Nephron progenitor cell (in vitro differentiated cells): Measurements from ENCODE around the gene SARS2.
"Not testable (repeated sequence)": the region's sequence is repeated elsewhere in the genome, so short reads cannot be mapped to it uniquely, and the experiment has no call there.

ENCODE experiments used
- DNase-seq: peaks from one replicate; pipeline ENCODE4 v3.0.0; 2021
- H3K27ac Mint-ChIP-seq: 2 replicates; pipeline ENCODE4 v1.8.0; 2021; ENCODE audit warnings: mild to moderate bottlenecking, moderate library complexity, mixed read lengths
- H3K27me3 Mint-ChIP-seq: 2 replicates; pipeline ENCODE4 v1.8.0; 2021; ENCODE audit warnings: mild to moderate bottlenecking, low read depth, mixed read lengths; ENCODE audit not compliant: poor library complexity
- H3K36me3 Mint-ChIP-seq: 2 replicates; pipeline ENCODE4 v1.8.0; 2021; ENCODE audit warnings: low read depth, mixed read lengths
- H3K4me1 Mint-ChIP-seq: 2 replicates; pipeline ENCODE4 v1.8.0; 2021; ENCODE audit warnings: mixed read lengths
- H3K4me3 Mint-ChIP-seq: 2 replicates; pipeline ENCODE4 v1.8.0; 2021; ENCODE audit warnings: mild to moderate bottlenecking, moderate library complexity, mixed read lengths
- H3K9me3 Mint-ChIP-seq: 2 replicates; pipeline ENCODE4 v1.8.0; 2021; ENCODE audit warnings: mild to moderate bottlenecking, moderate library complexity, mixed read lengths
- TF ChIP-seq, protein P1 (sequence below): fragments of 200-600 bp; sonication (generic); IDR thresholded peaks from 2 replicates; pipeline ENCODE4 v1.5.0; 2021; ENCODE audit warnings: antibody characterized with exemption

Gene SARS2

DNA sequence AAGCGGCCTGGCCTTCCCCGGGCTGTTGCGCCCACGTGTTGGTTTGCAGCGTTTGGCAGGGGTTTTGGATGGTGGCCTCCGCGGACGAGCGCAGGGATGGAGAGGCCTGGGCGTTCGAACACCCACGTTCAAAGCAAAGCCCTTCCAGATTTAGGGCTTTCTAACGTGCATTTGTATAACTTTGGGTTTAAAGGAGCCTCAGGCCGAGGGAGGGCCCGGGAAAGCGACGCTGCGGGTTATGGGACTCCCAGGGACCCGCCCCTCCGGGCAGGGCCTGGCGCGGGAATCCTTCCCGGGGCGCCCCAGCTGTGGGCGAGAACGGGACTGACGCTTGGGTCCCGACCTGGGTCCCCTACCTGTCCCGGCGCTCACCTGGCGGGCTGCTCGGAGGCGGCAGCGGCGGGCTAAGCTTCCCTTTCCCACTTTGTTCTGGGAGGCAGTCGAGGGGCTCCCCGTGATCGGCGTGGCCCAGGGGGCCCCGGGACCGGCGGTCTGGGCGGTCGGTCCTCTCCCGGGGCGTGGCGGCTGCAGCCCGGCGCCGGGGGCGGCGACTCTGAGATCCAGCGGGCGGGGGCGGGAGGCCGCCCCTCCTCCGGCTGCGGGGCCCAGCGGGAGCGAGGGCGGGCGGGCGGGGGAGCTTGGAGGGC is 44.8 kb upstream of the SARS2 start, which contains the start of gene FBXO17:
FBXO17 (minus strand) TSS at position 529 of the 647 bp plus-strand sequence. CDS start 25,423 bp downstream, outside the sequence.
- Mint-ChIP-seq H3K9me3 (peaks cover 5% of the 10 kb centered on the region), H3K27me3 (no peaks in the 10 kb centered on the region), H3K4me3 (peak within 1 kb of the TSS; percentile 95), H3K27ac (peak within 1 kb of the TSS; percentile 96), H3K36me3 (peaks cover 19% of the 10 kb centered on the region), H3K4me1 (peaks cover 45% of the 10 kb centered on the region)
- TF ChIP-seq, protein P1, sequence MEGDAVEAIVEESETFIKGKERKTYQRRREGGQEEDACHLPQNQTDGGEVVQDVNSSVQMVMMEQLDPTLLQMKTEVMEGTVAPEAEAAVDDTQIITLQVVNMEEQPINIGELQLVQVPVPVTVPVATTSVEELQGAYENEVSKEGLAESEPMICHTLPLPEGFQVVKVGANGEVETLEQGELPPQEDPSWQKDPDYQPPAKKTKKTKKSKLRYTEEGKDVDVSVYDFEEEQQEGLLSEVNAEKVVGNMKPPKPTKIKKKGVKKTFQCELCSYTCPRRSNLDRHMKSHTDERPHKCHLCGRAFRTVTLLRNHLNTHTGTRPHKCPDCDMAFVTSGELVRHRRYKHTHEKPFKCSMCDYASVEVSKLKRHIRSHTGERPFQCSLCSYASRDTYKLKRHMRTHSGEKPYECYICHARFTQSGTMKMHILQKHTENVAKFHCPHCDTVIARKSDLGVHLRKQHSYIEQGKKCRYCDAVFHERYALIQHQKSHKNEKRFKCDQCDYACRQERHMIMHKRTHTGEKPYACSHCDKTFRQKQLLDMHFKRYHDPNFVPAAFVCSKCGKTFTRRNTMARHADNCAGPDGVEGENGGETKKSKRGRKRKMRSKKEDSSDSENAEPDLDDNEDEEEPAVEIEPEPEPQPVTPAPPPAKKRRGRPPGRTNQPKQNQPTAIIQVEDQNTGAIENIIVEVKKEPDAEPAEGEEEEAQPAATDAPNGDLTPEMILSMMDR, result no peak
- peak; percentile 74 for DNase-seq

- peaks cover 45% of the 10 kb centered on the region for H3K4me1 Mint-ChIP-seq
- peaks cover under 1% of the 10 kb centered on the region for H3K9me3 Mint-ChIP-seq
- H3K36me3 Mint-ChIP-seq, result peaks cover 20% of the 10 kb centered on the region
- TF ChIP-seq, protein P1, result no peak
- no peak for DNase-seq
- H3K27ac Mint-ChIP-seq, result peak overlapping the region; percentile 69
- peak overlapping the region; percentile 95 for H3K4me3 Mint-ChIP-seq
- no peaks in the 10 kb centered on the region for H3K27me3 Mint-ChIP-seq
Measured at GRCh38 chr19:38974624-38975213, 44.2 kb upstream of the SARS2 start.

DNA sequence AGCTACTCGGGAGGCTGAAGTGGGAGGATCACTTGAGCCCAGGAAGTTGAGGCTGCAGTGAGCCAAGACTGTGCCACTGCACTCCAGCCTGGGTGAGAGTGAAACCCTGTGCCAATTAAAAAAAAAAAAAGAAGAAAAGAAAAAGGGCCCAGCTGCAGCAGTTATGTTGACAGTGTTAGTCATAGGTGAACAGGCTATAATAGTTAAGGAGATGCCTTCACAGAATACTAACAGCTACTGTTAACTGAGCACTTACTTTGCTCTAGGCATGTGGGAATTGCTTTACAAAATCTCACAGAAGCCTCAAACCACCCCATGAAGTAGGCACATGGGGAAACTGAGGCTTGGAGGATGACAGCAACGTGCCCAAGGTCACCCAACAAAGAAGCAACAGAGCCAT is 41.1 kb upstream of the SARS2 start:
- no peak for DNase-seq
- Mint-ChIP-seq H3K4me1 (peaks cover 21% of the 10 kb centered on the region), H3K4me3 (no peak overlapping the region), H3K36me3 (peaks cover 28% of the 10 kb centered on the region), H3K27me3 (no peaks in the 10 kb centered on the region), H3K27ac (no peak overlapping the region), H3K9me3 (no peaks in the 10 kb centered on the region)
- TF ChIP-seq, protein P1, result no peak

DNA sequence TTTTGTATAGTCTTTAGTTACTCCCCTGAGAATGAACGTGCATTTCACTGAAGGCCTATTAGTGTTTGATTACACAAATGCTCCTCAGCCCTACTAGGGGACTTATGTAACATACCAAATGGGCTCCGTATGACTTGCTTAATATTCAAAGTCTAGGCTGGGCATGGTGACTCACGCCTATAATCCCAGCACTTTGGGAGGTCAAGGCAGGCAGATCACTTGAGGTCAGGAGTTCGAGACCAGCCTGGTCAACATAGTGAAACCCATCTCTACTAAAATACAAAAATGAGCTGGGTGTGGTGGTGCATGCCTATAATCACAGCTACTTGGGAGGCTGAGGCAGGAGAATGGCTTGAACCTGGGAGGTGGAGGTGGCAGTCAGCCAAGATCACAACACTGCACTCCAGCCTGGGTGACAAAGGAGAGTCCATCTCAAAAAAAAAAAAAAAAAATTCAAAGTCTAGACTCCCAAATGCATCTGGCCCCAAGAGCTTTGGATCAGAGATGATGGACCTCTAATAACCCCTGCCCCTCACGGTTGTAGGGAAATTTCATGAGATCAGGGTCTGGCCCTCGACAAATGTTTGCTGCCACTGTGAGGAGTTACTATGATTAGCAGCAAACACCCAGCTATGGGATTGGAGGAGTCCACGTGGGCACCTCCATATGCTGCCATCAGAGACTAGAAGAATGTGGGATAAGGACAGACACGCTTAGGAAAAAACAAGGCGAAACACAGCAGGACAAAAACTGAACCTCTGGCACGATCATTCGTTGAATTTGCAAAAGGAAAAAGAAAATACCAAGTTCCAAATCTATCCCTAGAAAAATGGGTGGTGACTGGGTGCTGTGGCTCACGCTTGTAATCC is 40.3 kb upstream of the SARS2 start:
- Mint-ChIP-seq H3K4me1 (peaks cover 13% of the 10 kb centered on the region), H3K27me3 (no peaks in the 10 kb centered on the region), H3K4me3 (no peak overlapping the region), H3K27ac (no peak overlapping the region), H3K36me3 (peaks cover 34% of the 10 kb centered on the region), H3K9me3 (no peaks in the 10 kb centered on the region)
- TF ChIP-seq, protein P1, result no peak
- no peak for DNase-seq

- peaks cover 48% of the 10 kb centered on the region for H3K36me3 Mint-ChIP-seq
- H3K4me1 Mint-ChIP-seq, H3K9me3 Mint-ChIP-seq, DNase-seq, H3K4me3 Mint-ChIP-seq, H3K27me3 Mint-ChIP-seq, H3K27ac Mint-ChIP-seq: not testable (repeated sequence)
Measured at GRCh38 chr19:38966149-38966548, 35.6 kb upstream of the SARS2 start.

DNA sequence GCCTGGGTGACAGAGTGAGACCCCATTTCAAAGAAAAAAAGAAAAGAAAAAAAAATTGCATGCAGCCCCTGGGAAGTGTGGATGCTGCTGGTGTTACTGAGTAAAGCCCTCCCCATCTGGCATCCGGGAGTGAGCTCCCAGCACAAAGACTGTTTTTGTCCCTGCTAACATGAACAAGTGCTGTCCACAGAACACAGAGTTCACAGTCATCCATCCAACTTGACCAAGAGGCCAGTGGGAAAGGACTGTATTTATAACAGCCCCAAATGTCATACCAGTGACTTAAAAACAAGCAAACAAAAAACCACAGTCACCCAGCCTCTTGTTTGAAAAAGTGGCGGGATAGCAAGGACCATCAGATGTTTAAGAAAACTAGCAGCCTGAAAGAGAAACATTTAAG is 34.2 kb upstream of the SARS2 start:
- H3K36me3 Mint-ChIP-seq, result peaks cover 46% of the 10 kb centered on the region
- peaks cover 2% of the 10 kb centered on the region for H3K9me3 Mint-ChIP-seq
- peaks cover 9% of the 10 kb centered on the region for H3K4me1 Mint-ChIP-seq
- no peaks in the 10 kb centered on the region for H3K27me3 Mint-ChIP-seq
- peak overlapping the region; percentile 51 for H3K27ac Mint-ChIP-seq
- no peak for DNase-seq
- H3K4me3 Mint-ChIP-seq, result no peak overlapping the region
- TF ChIP-seq, protein P1, result no peak
